Ectodermal cell (in vitro differentiated cells): ENCODE data around the gene IGFN1.

ENCODE experiments used
- H3K27ac ChIP-seq: 2 replicates; pipeline ENCODE4 v1.7.0; 2013; ENCODE audit warnings: mild to moderate bottlenecking, low read depth, low read length; ENCODE audit not compliant: insufficient read depth, poor library complexity, severe bottlenecking
- H3K27me3 ChIP-seq: 2 replicates; pipeline ENCODE4 v1.7.0; 2013; ENCODE audit warnings: mild to moderate bottlenecking, low read length; ENCODE audit not compliant: insufficient read depth, control insufficient read depth, poor library complexity, severe bottlenecking
- H3K36me3 ChIP-seq: one replicate; pipeline ENCODE4 v1.7.0; 2013; ENCODE audit warnings: low read length; ENCODE audit not compliant: control insufficient read depth, insufficient read depth
- H3K4me1 ChIP-seq: one replicate; pipeline ENCODE4 v1.7.0; 2013; ENCODE audit warnings: low read length; ENCODE audit not compliant: control insufficient read depth, insufficient read depth
- H3K4me3 ChIP-seq: 2 replicates; pipeline ENCODE4 v1.7.0; 2013; ENCODE audit warnings: low read depth, low read length, control low read depth; ENCODE audit not compliant: insufficient read depth
- H3K9me3 ChIP-seq: 2 replicates; pipeline ENCODE4 v1.7.0; 2013; ENCODE audit warnings: mild to moderate bottlenecking, low read length, moderate library complexity; ENCODE audit not compliant: control insufficient read depth
- WGBS, 2 experiments: methylation state at CpG; one replicate each; pipeline ENCODE4 v1.1.7; 2013; ENCODE audit warnings: missing lambda C conversion rate in 2 of 2; 5-methylcytosine and 5-hydroxymethylcytosine counted together

Gene IGFN1

GRCh38 chr1:201262963-201263608 is 72.5 kb downstream of the IGFN1 start:
- no peaks in the 10 kb centered on the region for H3K36me3 ChIP-seq
- no peak overlapping the region for H3K27ac ChIP-seq
- no peaks in the 10 kb centered on the region for H3K4me1 ChIP-seq
- peaks cover 4% of the 10 kb centered on the region for H3K27me3 ChIP-seq
- no peaks in the 10 kb centered on the region for H3K9me3 ChIP-seq
- 92 to 96% methylated on average over 7 of the region's 7 CpGs for WGBS, 2 experiments
- H3K4me3 ChIP-seq = no peak overlapping the region

GRCh38 chr1:201264072-201264471 is 73.4 kb downstream of the IGFN1 start:
- Histone ChIP-seq H3K36me3 (no peaks in the 10 kb centered on the region), H3K27ac (no peak overlapping the region), H3K27me3 (peaks cover 4% of the 10 kb centered on the region), H3K4me1 (no peaks in the 10 kb centered on the region), H3K9me3 (no peaks in the 10 kb centered on the region), H3K4me3 (no peak overlapping the region)
- WGBS, 2 experiments = 91 to 92% methylated on average over 6 of the region's 6 CpGs

- no peaks in the 10 kb centered on the region for H3K4me1 ChIP-seq
- H3K27ac ChIP-seq = no peak overlapping the region
- H3K36me3 ChIP-seq = no peaks in the 10 kb centered on the region
- peaks cover 4% of the 10 kb centered on the region for H3K27me3 ChIP-seq
- H3K4me3 ChIP-seq = no peak overlapping the region
- no peaks in the 10 kb centered on the region for H3K9me3 ChIP-seq
- 87 to 93% methylated on average over 4 of the region's 4 CpGs for WGBS, 2 experiments
Measured at GRCh38 chr1:201264554-201264953, 73.9 kb downstream of the IGFN1 start.

- no peak overlapping the region for H3K4me3 ChIP-seq
- H3K9me3 ChIP-seq = no peaks in the 10 kb centered on the region
- H3K4me1 ChIP-seq = no peaks in the 10 kb centered on the region
- no peak overlapping the region for H3K27ac ChIP-seq
- peaks cover 2% of the 10 kb centered on the region for H3K27me3 ChIP-seq
- WGBS, 2 experiments = 94 to 96% methylated on average over 3 of the region's 3 CpGs
- no peaks in the 10 kb centered on the region for H3K36me3 ChIP-seq
Measured at GRCh38 chr1:201265756-201266155, 75.1 kb downstream of the IGFN1 start.

GRCh38 chr1:201266276-201266675 is 75.7 kb downstream of the IGFN1 start:
- Histone ChIP-seq H3K4me1 (no peaks in the 10 kb centered on the region), H3K27ac (no peak overlapping the region), H3K36me3 (no peaks in the 10 kb centered on the region), H3K27me3 (no peaks in the 10 kb centered on the region), H3K4me3 (no peak overlapping the region), H3K9me3 (no peaks in the 10 kb centered on the region)

GRCh38 chr1:201266774-201267173 is 76.2 kb downstream of the IGFN1 start:
- no peaks in the 10 kb centered on the region for H3K4me1 ChIP-seq
- H3K9me3 ChIP-seq = no peaks in the 10 kb centered on the region
- no peak overlapping the region for H3K27ac ChIP-seq
- WGBS, 2 experiments = 83 to 89% methylated on average over 3 of the region's 3 CpGs
- no peak overlapping the region for H3K4me3 ChIP-seq
- H3K27me3 ChIP-seq = no peaks in the 10 kb centered on the region
- H3K36me3 ChIP-seq = no peaks in the 10 kb centered on the region

GRCh38 chr1:201267481-201268229 is 77.0 kb downstream of the IGFN1 start:
- Histone ChIP-seq H3K27ac (no peak overlapping the region), H3K36me3 (no peaks in the 10 kb centered on the region), H3K27me3 (no peaks in the 10 kb centered on the region), H3K4me3 (no peak overlapping the region), H3K4me1 (no peaks in the 10 kb centered on the region), H3K9me3 (no peaks in the 10 kb centered on the region)
- 89% methylated on average over 14 of the region's 14 CpGs for WGBS, 2 experiments

- no peaks in the 10 kb centered on the region for H3K9me3 ChIP-seq
- no peak overlapping the region for H3K27ac ChIP-seq
- 76% methylated on average over 12 of the region's 12 CpGs for WGBS, 2 experiments
- H3K27me3 ChIP-seq = no peaks in the 10 kb centered on the region
- H3K4me1 ChIP-seq = no peaks in the 10 kb centered on the region
- H3K36me3 ChIP-seq = no peaks in the 10 kb centered on the region
- no peak overlapping the region for H3K4me3 ChIP-seq
Measured at GRCh38 chr1:201268604-201269151, 78.1 kb downstream of the IGFN1 start.

- H3K4me1 ChIP-seq = no peaks in the 10 kb centered on the region
- 94 to 95% methylated on average over 7 of the region's 7 CpGs for WGBS, 2 experiments
- no peak overlapping the region for H3K4me3 ChIP-seq
- H3K27me3 ChIP-seq = no peaks in the 10 kb centered on the region
- no peaks in the 10 kb centered on the region for H3K9me3 ChIP-seq
- no peak overlapping the region for H3K27ac ChIP-seq
- no peaks in the 10 kb centered on the region for H3K36me3 ChIP-seq
Measured at GRCh38 chr1:201269281-201269680, 78.7 kb downstream of the IGFN1 start.

GRCh38 chr1:201269900-201270410 is 79.3 kb downstream of the IGFN1 start:
- Histone ChIP-seq H3K27ac (no peak overlapping the region), H3K4me1 (no peaks in the 10 kb centered on the region), H3K4me3 (no peak overlapping the region), H3K36me3 (no peaks in the 10 kb centered on the region), H3K27me3 (no peaks in the 10 kb centered on the region), H3K9me3 (no peaks in the 10 kb centered on the region)
- 91% methylated on average over 6 of the region's 6 CpGs for WGBS, 2 experiments
